Mesothelial cell of epicardium (in vitro differentiated cells): ENCODE results near the gene ZBTB5. TPM values are rescaled to one million over a fixed set of nuclear protein-coding genes. Genes with fewer than 3 reads are reported as not detected.

Experiments
- DNase-seq, 2 experiments: peaks; one replicate each; pipeline ENCODE4 v3.0.0; 2021; ENCODE audit warnings: low spot score in 2 of 2; ENCODE audit not compliant: unreplicated experiment in 2 of 2
- H3K27ac Mint-ChIP-seq: 2 replicates; pipeline ENCODE4 v1.8.0; 2021; ENCODE audit warnings: mixed read lengths
- H3K27me3 Mint-ChIP-seq: 2 replicates; pipeline ENCODE4 v1.8.0; 2021; ENCODE audit warnings: low read depth, mixed read lengths
- H3K36me3 Mint-ChIP-seq: 2 replicates; pipeline ENCODE4 v1.8.0; 2021; ENCODE audit warnings: mixed read lengths
- H3K4me1 Mint-ChIP-seq: 2 replicates; pipeline ENCODE4 v1.8.0; 2021; ENCODE audit warnings: mixed read lengths
- H3K4me3 Mint-ChIP-seq: 2 replicates; pipeline ENCODE4 v1.8.0; 2021; ENCODE audit warnings: mild to moderate bottlenecking, moderate library complexity, mixed read lengths
- H3K9me3 Mint-ChIP-seq: 2 replicates; pipeline ENCODE4 v1.8.0; 2021; ENCODE audit warnings: mixed read lengths
- total RNA-seq: library from RNA; stranded (reverse); gene quantifications from 3 replicates; pipeline ENCODE4 v1.2.1, GENCODE V29; 2021
- TF ChIP-seq, protein P1 (sequence below): fragments of 200-600 bp; sonication (generic); IDR thresholded peaks from one replicate; pipeline ENCODE4 v1.5.0; 2021; ENCODE audit warnings: antibody characterized with exemption; ENCODE audit not compliant: unreplicated experiment

ZBTB5 gene
- total RNA-seq, 1 donor from 2014 or later, result 34.2 TPM

DNA sequence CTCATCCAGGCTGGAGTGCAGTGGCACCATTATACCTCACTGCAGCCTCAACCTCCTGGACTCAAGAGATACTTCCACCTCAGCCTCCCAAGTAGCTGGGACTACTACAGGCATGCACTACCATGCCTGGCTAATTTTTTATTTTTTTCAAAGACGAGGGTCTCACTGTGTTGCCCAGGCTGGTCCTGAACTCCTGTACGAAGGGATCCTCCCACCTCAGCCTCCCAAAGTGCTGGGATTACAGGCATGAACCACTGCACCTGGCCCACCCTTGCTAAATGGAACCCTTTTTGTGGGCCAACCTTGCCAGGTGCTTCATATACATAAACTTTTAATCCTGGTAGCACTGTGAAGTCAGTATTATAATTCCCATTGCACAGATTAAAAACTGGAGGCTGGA, 41.7 kb downstream of the ZBTB5 start:
- Mint-ChIP-seq H3K4me1 (peaks cover 19% of the 10 kb centered on the region), H3K36me3 (peaks cover 22% of the 10 kb centered on the region), H3K9me3 (no peaks in the 10 kb centered on the region), H3K27me3 (no peaks in the 10 kb centered on the region), H3K27ac (peak overlapping the region; percentile 98), H3K4me3 (peak overlapping the region; percentile 94)
- no peak for DNase-seq
- TF ChIP-seq, protein P1, sequence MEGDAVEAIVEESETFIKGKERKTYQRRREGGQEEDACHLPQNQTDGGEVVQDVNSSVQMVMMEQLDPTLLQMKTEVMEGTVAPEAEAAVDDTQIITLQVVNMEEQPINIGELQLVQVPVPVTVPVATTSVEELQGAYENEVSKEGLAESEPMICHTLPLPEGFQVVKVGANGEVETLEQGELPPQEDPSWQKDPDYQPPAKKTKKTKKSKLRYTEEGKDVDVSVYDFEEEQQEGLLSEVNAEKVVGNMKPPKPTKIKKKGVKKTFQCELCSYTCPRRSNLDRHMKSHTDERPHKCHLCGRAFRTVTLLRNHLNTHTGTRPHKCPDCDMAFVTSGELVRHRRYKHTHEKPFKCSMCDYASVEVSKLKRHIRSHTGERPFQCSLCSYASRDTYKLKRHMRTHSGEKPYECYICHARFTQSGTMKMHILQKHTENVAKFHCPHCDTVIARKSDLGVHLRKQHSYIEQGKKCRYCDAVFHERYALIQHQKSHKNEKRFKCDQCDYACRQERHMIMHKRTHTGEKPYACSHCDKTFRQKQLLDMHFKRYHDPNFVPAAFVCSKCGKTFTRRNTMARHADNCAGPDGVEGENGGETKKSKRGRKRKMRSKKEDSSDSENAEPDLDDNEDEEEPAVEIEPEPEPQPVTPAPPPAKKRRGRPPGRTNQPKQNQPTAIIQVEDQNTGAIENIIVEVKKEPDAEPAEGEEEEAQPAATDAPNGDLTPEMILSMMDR, result no peak

DNA sequence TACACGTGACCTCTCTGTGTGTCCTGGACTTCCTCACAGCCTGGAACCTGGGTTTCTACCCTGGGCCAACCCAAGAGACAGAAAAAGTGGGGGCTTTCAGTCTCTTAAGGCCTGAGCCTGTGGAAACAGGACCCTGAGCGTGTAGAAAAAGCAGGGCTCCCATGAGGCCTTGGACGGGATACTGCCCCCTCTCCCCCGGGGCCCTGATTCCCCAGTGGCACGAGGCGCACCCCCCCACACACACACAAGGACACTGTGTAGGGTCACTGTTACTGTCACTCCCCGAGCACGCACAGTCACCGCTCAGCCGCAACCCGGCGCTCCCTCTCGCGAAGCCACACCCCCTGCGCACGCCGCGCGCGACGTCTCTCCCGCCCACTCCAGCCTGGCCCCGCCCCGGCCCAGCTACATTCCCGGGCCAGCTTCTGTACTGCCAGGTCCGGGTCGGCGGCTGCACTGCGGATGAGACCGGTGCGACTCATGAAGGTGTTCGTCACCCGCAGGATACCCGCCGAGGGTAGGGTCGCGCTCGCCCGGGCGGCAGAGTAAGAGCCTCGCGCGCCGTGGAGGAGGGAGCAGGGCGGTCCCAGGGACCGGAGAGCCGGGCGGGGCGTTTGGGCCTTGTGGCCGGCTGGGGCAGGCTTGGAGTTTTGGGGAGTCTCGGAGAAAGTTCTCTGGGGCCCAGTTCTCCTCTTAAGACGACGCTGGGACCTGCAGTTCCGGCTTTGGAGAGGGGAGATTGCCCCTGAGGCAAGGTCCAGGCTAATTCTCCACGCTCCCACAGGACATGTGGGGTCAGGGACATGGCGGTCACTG, 42.8 kb downstream of the ZBTB5 start, which contains the start of gene GRHPR:
Gene GRHPR, plus strand, starts transcription at position 408 of the 816 bp plus-strand sequence. Its CDS starts 55 bp downstream, at position 463.
- no peaks in the 10 kb centered on the region for H3K27me3 Mint-ChIP-seq
- H3K4me3 Mint-ChIP-seq, result peak within 1 kb of the TSS; percentile 94
- peak; percentile 66 to 85 for DNase-seq
- peaks cover 16% of the 10 kb centered on the region for H3K36me3 Mint-ChIP-seq
- peak within 1 kb of the TSS; percentile 98 for H3K27ac Mint-ChIP-seq
- peaks cover 19% of the 10 kb centered on the region for H3K4me1 Mint-ChIP-seq
- no peaks in the 10 kb centered on the region for H3K9me3 Mint-ChIP-seq
- TF ChIP-seq, protein P1, result no peak

DNA sequence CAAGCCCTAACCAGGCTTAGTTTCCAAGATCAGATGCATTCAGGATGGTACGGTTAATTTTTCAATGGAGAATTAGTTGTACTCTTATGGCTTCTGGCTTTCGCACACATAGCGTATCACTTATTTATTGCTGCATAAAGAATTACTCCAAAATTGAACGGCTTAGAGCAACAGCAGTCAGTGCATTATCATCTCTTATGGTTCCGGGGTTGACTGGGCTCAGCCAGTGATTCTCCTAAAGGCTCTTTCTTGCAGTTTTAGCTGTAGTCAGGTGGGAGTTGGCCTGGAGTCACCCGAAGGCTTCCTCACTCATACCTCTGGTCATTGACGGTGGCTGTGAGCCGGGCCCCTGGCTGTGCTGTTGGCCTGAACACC, 43.3 kb downstream of the ZBTB5 start:
- Mint-ChIP-seq H3K27ac (peak overlapping the region; percentile 98), H3K4me1 (peaks cover 19% of the 10 kb centered on the region), H3K9me3 (no peaks in the 10 kb centered on the region), H3K4me3 (peak overlapping the region; percentile 94), H3K27me3 (no peaks in the 10 kb centered on the region), H3K36me3 (peaks cover 10% of the 10 kb centered on the region)
- DNase-seq, result no peak
- TF ChIP-seq, protein P1, result no peak

GRCh38 chr9:37420271-37421215, 44.7 kb downstream of the ZBTB5 start:
- Mint-ChIP-seq H3K9me3 (no peaks in the 10 kb centered on the region), H3K36me3 (no peaks in the 10 kb centered on the region), H3K27me3 (no peaks in the 10 kb centered on the region), H3K27ac (no peak overlapping the region), H3K4me1 (peaks cover 19% of the 10 kb centered on the region), H3K4me3 (no peak overlapping the region)
- TF ChIP-seq, protein P1, result no peak
- DNase-seq, result no peak

- H3K4me1 Mint-ChIP-seq, result peaks cover 26% of the 10 kb centered on the region
Measured at GRCh38 chr9:37419204-37419603, 46.0 kb downstream of the ZBTB5 start.

More at GRCh38 chr9:37419204-37419603, 46.0 kb downstream of the ZBTB5 start:
- Mint-ChIP-seq H3K36me3 (no peaks in the 10 kb centered on the region), H3K9me3 (no peaks in the 10 kb centered on the region), H3K4me3 (no peak overlapping the region), H3K27ac (no peak overlapping the region), H3K27me3 (no peaks in the 10 kb centered on the region)
- TF ChIP-seq, protein P1, result no peak
- no peak for DNase-seq
